Ovary (tissue), 3 donors: ENCODE results near the gene CPNE4.

Experiments used
- POLR2A ChIP-seq: fragments of 450-650 bp; IDR thresholded peaks from one replicate; pipeline ENCODE4 v1.6.1; 2017; ENCODE audit warnings: antibody characterized with exemption, mild to moderate bottlenecking, moderate library complexity
- TF ChIP-seq, protein P1 (sequence below), 3 donors: fragments of 450-650 bp in 2 of 3; fragments of 200-600 bp in 1 of 3; IDR thresholded peaks; one replicate each; pipeline versions ENCODE4 v1.5.1 to v1.8.0; 2016 to 2022; ENCODE audit warnings: antibody characterized with exemption in 3 of 3, mild to moderate bottlenecking in 1 of 3
- donor health status: DM: no; HTN: no; CAD: no.

DNA sequence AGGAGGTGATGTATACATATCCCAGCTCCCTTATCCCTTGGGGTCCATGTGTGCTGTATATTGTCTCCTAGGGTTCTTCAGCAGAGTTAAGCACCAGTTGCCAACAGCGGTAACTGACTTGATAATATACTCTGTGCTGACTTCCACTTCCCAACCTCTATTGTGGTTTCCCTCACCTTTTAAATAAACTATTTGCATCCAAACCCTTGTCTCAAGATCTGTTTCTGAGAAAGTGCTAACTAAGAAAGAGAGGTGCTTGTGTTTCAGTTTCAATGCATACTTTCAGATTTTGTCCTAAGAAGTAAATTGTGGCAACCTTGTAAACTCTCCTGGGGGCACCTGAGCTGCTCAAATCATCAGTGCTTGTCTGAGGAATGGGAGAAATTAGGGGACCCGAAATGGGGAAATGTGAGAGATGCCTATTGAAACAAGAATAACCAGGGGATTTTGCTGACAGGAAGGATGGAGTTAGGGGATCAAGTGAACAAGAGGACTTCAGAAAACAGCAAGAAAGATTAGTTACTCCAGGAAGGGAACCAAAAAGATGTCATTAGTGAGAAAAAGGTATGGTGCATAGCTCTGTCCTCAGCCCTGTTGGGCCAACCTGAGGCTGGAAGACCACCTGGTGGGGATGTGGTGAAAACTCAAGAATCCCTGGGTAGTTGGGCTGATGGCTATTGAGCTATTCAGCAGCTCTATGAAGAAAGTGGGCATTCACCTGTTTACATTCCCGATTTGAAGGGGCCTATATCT is 481.1 kb downstream of the CPNE4 start:
- TF ChIP-seq POLR2A: no peak
- TF ChIP-seq, protein P1, sequence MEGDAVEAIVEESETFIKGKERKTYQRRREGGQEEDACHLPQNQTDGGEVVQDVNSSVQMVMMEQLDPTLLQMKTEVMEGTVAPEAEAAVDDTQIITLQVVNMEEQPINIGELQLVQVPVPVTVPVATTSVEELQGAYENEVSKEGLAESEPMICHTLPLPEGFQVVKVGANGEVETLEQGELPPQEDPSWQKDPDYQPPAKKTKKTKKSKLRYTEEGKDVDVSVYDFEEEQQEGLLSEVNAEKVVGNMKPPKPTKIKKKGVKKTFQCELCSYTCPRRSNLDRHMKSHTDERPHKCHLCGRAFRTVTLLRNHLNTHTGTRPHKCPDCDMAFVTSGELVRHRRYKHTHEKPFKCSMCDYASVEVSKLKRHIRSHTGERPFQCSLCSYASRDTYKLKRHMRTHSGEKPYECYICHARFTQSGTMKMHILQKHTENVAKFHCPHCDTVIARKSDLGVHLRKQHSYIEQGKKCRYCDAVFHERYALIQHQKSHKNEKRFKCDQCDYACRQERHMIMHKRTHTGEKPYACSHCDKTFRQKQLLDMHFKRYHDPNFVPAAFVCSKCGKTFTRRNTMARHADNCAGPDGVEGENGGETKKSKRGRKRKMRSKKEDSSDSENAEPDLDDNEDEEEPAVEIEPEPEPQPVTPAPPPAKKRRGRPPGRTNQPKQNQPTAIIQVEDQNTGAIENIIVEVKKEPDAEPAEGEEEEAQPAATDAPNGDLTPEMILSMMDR (IDR thresholded peaks at IDR 0.05): no peak
